Colonic mucosa (tissue), 4 donors: ENCODE data around the gene ATP13A2. TPM values are rescaled to one million over a fixed set of nuclear protein-coding genes. Genes with fewer than 3 reads are reported as not detected.

Source experiments
- DNase-seq: peaks from one replicate; pipeline ENCODE4 v3.0.0-alpha.2; 2020
- H3K27ac ChIP-seq: fragments of 200-600 bp; one replicate; pipeline ENCODE4 v1.8.0; 2021
- H3K27me3 ChIP-seq: fragments of 200-600 bp; one replicate; pipeline ENCODE4 v1.8.0; 2021
- H3K36me3 ChIP-seq: fragments of 200-600 bp; one replicate; pipeline ENCODE4 v1.8.0; 2021
- H3K4me1 ChIP-seq: fragments of 200-600 bp; one replicate; pipeline ENCODE4 v1.8.0; 2021; ENCODE audit warnings: mild to moderate bottlenecking
- H3K4me3 ChIP-seq: fragments of 200-600 bp; one replicate; pipeline ENCODE4 v1.8.0; 2021
- H3K9ac ChIP-seq, 2 donors: one replicate each; pipeline ENCODE4 v1.7.0; 2013; ENCODE audit warnings: control low read depth in 2 of 2, low read depth in 2 of 2, low read length in 2 of 2
- H3K9me3 ChIP-seq: fragments of 200-600 bp; one replicate; pipeline ENCODE4 v1.8.0; 2021
- intact Hi-C: fragments of 100-400 bp; cut with DNase I; formaldehyde crosslinking; loops from one replicate; pipeline ENCODE4 v1.14.1; 2022
- total RNA-seq, 2 donors: library from RNA; stranded (reverse); fragmentation: NEBNext Ultra II Directional in 1 of 2; extraction: Animal tissue kit (Norgen Biotek cat#: 25700) in 1 of 2; gene quantifications; one replicate each; pipeline ENCODE4 v1.2.1, GENCODE V29; 2021
- TF ChIP-seq, protein P1 (sequence below): fragments of 200-600 bp; IDR thresholded peaks from one replicate; pipeline ENCODE4 v1.8.0; 2022; ENCODE audit warnings: antibody characterized with exemption, mild to moderate bottlenecking
- donor health status: healthy.
- donor health status: DM: no; HTN: no; CAD: no.
- donor health status: DM: no; HTN: no; CAD: no.

ATP13A2 gene
- total RNA-seq, 2 donors from 2014 or later: 55.3 to 111 TPM

GRCh38 chr1:17047924-17048323 is 36.2 kb upstream of the ATP13A2 start:
- TF ChIP-seq, protein P1, sequence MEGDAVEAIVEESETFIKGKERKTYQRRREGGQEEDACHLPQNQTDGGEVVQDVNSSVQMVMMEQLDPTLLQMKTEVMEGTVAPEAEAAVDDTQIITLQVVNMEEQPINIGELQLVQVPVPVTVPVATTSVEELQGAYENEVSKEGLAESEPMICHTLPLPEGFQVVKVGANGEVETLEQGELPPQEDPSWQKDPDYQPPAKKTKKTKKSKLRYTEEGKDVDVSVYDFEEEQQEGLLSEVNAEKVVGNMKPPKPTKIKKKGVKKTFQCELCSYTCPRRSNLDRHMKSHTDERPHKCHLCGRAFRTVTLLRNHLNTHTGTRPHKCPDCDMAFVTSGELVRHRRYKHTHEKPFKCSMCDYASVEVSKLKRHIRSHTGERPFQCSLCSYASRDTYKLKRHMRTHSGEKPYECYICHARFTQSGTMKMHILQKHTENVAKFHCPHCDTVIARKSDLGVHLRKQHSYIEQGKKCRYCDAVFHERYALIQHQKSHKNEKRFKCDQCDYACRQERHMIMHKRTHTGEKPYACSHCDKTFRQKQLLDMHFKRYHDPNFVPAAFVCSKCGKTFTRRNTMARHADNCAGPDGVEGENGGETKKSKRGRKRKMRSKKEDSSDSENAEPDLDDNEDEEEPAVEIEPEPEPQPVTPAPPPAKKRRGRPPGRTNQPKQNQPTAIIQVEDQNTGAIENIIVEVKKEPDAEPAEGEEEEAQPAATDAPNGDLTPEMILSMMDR: no peak
- Histone ChIP-seq H3K27ac (no peak overlapping the region), H3K27me3 (no peaks in the 10 kb centered on the region), H3K36me3 (peaks cover 4% of the 10 kb centered on the region), H3K4me3 (no peak overlapping the region), H3K4me1 (peaks cover 9% of the 10 kb centered on the region), H3K9me3 (no peaks in the 10 kb centered on the region), H3K9ac (no peak overlapping the region)
- no peak for DNase-seq
- intact Hi-C loops: no loop called here

DNA sequence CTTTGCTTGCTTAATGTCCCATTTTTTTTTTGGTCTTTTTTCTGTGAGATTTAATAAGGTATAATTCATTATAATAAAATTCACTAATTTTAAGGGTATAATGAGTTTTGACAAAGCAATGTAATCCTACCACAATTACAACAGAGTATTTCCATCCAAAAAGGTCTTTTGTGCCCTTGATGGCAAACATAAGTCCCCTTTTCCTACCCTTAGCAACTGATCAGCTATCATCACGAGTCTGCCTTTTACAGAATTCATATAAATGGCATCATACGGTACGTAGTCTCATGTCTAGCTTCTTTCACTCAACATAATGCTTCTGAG is 34.6 kb upstream of the ATP13A2 start:
- no peaks in the 10 kb centered on the region for H3K27me3 ChIP-seq

GRCh38 chr1:17045634-17046333 is 34.1 kb upstream of the ATP13A2 start:
- H3K27ac ChIP-seq: no peak overlapping the region
- H3K9me3 ChIP-seq: no peaks in the 10 kb centered on the region
- DNase-seq: no peak
- TF ChIP-seq, protein P1: peak; percentile 69
- no peak overlapping the region for H3K4me3 ChIP-seq
- no peaks in the 10 kb centered on the region for H3K27me3 ChIP-seq
- intact Hi-C loops: no loop called here
- peaks cover 4% of the 10 kb centered on the region for H3K36me3 ChIP-seq
- no peaks in the 10 kb centered on the region for H3K4me1 ChIP-seq
- H3K9ac ChIP-seq: no peak overlapping the region

More for the DNA sequence above, 34.6 kb upstream of the ATP13A2 start:
- H3K27ac ChIP-seq: no peak overlapping the region
- intact Hi-C loops: no loop called here
- TF ChIP-seq, protein P1: no peak
- H3K9ac ChIP-seq: no peak overlapping the region
- H3K9me3 ChIP-seq: no peaks in the 10 kb centered on the region
- H3K36me3 ChIP-seq: peaks cover 4% of the 10 kb centered on the region
- no peak overlapping the region for H3K4me3 ChIP-seq
- no peaks in the 10 kb centered on the region for H3K4me1 ChIP-seq
- no peak for DNase-seq

DNA sequence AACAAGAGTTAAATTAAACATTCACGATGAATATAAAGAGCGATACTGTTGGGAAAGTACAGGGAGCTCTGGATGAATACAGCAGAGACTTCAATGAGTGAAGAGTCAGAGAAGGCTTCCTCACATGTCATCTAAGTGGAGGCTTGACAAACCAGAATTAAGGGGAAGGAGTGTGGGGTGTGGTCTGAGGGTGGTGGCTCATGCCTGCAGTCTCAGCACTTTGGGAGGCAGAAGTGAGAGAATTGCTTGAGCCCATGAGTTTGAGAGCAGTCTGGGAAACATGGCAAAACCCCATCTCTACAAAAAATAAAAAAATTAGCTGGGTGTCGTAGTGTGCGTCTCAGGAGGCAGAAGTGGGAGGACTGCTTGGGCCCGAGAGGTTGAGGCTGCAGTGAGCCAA is 33.4 kb upstream of the ATP13A2 start:
- Histone ChIP-seq H3K36me3 (peaks cover 4% of the 10 kb centered on the region), H3K9me3 (no peaks in the 10 kb centered on the region), H3K27ac (no peak overlapping the region), H3K9ac (no peak overlapping the region), H3K27me3 (no peaks in the 10 kb centered on the region), H3K4me1 (no peaks in the 10 kb centered on the region), H3K4me3 (no peak overlapping the region)
- intact Hi-C loops: no loop called here
- DNase-seq: no peak
- TF ChIP-seq, protein P1: no peak

DNA sequence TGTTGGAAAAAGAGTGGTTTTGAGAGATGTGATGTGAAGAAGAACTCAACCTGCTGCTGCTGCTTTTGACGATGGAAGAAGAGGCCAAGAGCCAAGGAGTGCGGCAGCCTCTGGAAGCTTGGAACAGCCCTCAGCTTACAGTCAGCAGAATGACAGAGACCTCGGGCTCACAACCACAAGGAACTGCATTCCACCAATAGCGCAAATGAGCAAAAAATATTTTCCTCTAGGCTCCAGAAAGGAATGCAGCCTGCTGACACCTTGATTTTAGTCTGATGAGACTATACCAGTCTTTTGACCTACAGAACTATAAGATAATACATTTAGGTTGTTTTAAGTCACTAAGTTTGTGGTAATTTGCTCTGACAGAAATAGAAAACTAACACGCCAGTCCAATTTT is 31.9 kb upstream of the ATP13A2 start:
- no peak for DNase-seq
- no peaks in the 10 kb centered on the region for H3K9me3 ChIP-seq
- H3K36me3 ChIP-seq: peaks cover 4% of the 10 kb centered on the region
- no peak overlapping the region for H3K4me3 ChIP-seq
- no peaks in the 10 kb centered on the region for H3K27me3 ChIP-seq
- no peaks in the 10 kb centered on the region for H3K4me1 ChIP-seq
- intact Hi-C loops: loop anchor here (5.0 kb wide), 1 partner anchor 86 kb away; no protein-coding TSS in a partner anchor
- no peak overlapping the region for H3K9ac ChIP-seq
- TF ChIP-seq, protein P1: no peak
- no peak overlapping the region for H3K27ac ChIP-seq
